HepG2 (cell line): ENCODE data around the gene ZNF444. TPM values are rescaled to one million over a fixed set of nuclear protein-coding genes. Genes with fewer than 3 reads are reported as not detected.

ENCODE experiments used
- ETV5 ChIP-seq: IDR thresholded peaks from 2 replicates; pipeline ENCODE4 v1.6.1; 2018; ENCODE audit warnings: missing biosample characterization, missing genetic modification reagents, inconsistent platforms, borderline replicate concordance
- KMT2B ChIP-seq: IDR thresholded peaks from 2 replicates; pipeline ENCODE4 v1.6.1; 2016; ENCODE audit warnings: missing genetic modification reagents, missing compliant biosample characterization
- NR2F2 ChIP-seq: IDR thresholded peaks from 2 replicates; pipeline ENCODE4 v1.6.1; 2012; ENCODE audit warnings: low read depth, inconsistent platforms, borderline replicate concordance
- SOX6 ChIP-seq, 2 experiments: fragments of 450-650 bp in 1 of 2; sonication (generic) in 1 of 2; formaldehyde crosslinking in 1 of 2; IDR thresholded peaks; 2 replicates each; pipeline versions ENCODE4 v1.4.0 to v1.6.1; 2017 to 2020; ENCODE audit warnings: antibody characterized with exemption in 1 of 2, mild to moderate bottlenecking in 1 of 2, missing genetic modification reagents in 1 of 2
- TSC22D2 ChIP-seq: sonication (generic); formaldehyde crosslinking; IDR thresholded peaks from 2 replicates; pipeline ENCODE4 v1.5.1; 2020; ENCODE audit warnings: missing genetic modification reagents, mild to moderate bottlenecking, borderline replicate concordance
- ZBTB21 ChIP-seq: sonication (generic); formaldehyde crosslinking; IDR thresholded peaks from 2 replicates; pipeline ENCODE4 v1.4.0; 2020; ENCODE audit warnings: missing genetic modification reagents
- ZIK1 ChIP-seq: sonication (generic); formaldehyde crosslinking; IDR thresholded peaks from 2 replicates; pipeline ENCODE4 v1.5.0; 2020; ENCODE audit warnings: mild to moderate bottlenecking, low read depth, missing genetic modification reagents, borderline replicate concordance
- ZNF619 ChIP-seq: sonication (generic); formaldehyde crosslinking; IDR thresholded peaks from 2 replicates; pipeline ENCODE4 v1.4.0; 2020; ENCODE audit warnings: mild to moderate bottlenecking, missing genetic modification reagents
- polyA plus RNA-seq, 8 experiments: library from polyadenylated mRNA; depleted of rRNA in 3 of 8; stranded (reverse) in 7 of 8; unstranded in 1 of 8; fragments of >200 nt; fragmentation: Illumina TruSeq in 4 of 8; extraction: Trizol in 4 of 8; gene quantifications; 2 replicates each; pipeline versions ENCODE4 v1.2.1 to v1.2.3, GENCODE V29; 2011 to 2016; ENCODE audit warnings: low read depth in 4 of 8, missing spikeins in 1 of 8, mixed read lengths in 1 of 8; ENCODE audit not compliant: insufficient read depth in 1 of 8
- total RNA-seq, 5 experiments: library from RNA; depleted of rRNA; stranded (reverse); fragments of >200 nt; fragmentation: Illumina TruSeq; extraction: Trizol; gene quantifications; 2 replicates each; pipeline ENCODE4 v1.2.3, GENCODE V29; 2016; ENCODE audit warnings: low read depth in 1 of 5
- TF ChIP-seq, protein P1 (sequence below): sonication (generic); formaldehyde crosslinking; conservative IDR thresholded peaks from 2 replicates; pipeline ENCODE4 v1.4.0; 2020; ENCODE audit warnings: missing genetic modification reagents
- TF ChIP-seq, protein P2 (sequence below): sonication (generic); formaldehyde crosslinking; conservative IDR thresholded peaks from 2 replicates; pipeline ENCODE4 v1.8.0; 2022; ENCODE audit warnings: mild to moderate bottlenecking, moderate library complexity, missing genetic modification reagents
- TF ChIP-seq, protein P3 (sequence below), 2 experiments: sonication (generic) in 1 of 2; formaldehyde crosslinking in 1 of 2; IDR thresholded peaks; 2 replicates each; pipeline versions ENCODE4 v1.6.1 to v1.9.0; 2014 to 2022; ENCODE audit warnings: antibody characterized with exemption in 1 of 2, borderline replicate concordance in 1 of 2, inconsistent platforms in 1 of 2, low read depth in 1 of 2, missing genetic modification reagents in 1 of 2
- TF ChIP-seq, protein P4 (sequence below): sonication (generic); formaldehyde crosslinking; IDR thresholded peaks from 2 replicates; pipeline ENCODE4 v1.4.0; 2020; ENCODE audit warnings: mild to moderate bottlenecking, missing genetic modification reagents, borderline replicate concordance
- TF ChIP-seq, protein P5 (sequence below): sonication (generic); IDR thresholded peaks from 2 replicates; pipeline ENCODE4 v1.6.1; 2016; ENCODE audit warnings: low read depth, borderline replicate concordance

Gene ZNF444
- total and polyA plus RNA-seq, 2 of the 13 experiments (the other 11 are each of a cell fraction or from before 2014, with no cell fraction given): 27.4 to 30.3 TPM

DNA sequence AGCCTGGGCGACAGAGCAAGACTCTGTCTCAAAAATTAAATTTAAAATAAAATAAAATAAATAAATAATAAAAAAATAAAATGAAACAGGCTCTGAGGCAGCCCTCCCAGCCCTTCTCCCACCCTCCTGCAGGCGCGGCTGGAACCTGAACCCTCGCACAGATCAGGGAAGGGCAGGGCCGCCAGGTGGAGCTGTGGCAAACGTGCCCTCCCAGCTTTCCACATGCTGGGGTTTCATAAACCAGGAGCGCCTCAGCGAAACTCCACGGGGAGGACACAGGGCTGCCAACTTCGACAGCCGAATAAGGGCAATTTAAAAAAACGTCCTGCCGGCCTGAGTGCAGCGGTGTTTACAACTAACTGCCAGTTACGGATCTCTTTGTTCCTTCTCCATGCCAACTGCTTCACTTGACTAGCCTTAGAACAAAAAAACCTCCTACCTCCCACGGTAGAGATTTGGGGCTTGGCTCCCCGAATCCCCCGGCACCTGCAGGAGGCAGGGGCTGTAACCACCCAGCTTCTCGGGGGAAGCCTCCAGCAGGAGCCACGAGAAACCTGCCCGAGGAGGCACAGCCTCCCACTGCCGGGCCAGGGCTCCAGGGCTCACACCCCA, 35.9 kb upstream of the ZNF444 start (continued):
- TF ChIP-seq, protein P1, sequence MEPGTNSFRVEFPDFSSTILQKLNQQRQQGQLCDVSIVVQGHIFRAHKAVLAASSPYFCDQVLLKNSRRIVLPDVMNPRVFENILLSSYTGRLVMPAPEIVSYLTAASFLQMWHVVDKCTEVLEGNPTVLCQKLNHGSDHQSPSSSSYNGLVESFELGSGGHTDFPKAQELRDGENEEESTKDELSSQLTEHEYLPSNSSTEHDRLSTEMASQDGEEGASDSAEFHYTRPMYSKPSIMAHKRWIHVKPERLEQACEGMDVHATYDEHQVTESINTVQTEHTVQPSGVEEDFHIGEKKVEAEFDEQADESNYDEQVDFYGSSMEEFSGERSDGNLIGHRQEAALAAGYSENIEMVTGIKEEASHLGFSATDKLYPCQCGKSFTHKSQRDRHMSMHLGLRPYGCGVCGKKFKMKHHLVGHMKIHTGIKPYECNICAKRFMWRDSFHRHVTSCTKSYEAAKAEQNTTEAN: 0 out of 2 replicates have a peak, but pooled peaks have one; percentile 32
- TF ChIP-seq, protein P2, sequence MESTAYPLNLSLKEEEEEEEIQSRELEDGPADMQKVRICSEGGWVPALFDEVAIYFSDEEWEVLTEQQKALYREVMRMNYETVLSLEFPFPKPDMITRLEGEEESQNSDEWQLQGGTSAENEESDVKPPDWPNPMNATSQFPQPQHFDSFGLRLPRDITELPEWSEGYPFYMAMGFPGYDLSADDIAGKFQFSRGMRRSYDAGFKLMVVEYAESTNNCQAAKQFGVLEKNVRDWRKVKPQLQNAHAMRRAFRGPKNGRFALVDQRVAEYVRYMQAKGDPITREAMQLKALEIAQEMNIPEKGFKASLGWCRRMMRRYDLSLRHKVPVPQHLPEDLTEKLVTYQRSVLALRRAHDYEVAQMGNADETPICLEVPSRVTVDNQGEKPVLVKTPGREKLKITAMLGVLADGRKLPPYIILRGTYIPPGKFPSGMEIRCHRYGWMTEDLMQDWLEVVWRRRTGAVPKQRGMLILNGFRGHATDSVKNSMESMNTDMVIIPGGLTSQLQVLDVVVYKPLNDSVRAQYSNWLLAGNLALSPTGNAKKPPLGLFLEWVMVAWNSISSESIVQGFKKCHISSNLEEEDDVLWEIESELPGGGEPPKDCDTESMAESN (CRISPR knock-in tag): no peak
- no peak for TF ChIP-seq TSC22D2 (CRISPR knock-in tag)
- TF ChIP-seq ZBTB21 (CRISPR knock-in tag): no peak
- no peak for TF ChIP-seq ZNF619
- no peak for TF ChIP-seq ETV5 (CRISPR knock-in tag)
- TF ChIP-seq NR2F2: no peak
- TF ChIP-seq, protein P3, sequence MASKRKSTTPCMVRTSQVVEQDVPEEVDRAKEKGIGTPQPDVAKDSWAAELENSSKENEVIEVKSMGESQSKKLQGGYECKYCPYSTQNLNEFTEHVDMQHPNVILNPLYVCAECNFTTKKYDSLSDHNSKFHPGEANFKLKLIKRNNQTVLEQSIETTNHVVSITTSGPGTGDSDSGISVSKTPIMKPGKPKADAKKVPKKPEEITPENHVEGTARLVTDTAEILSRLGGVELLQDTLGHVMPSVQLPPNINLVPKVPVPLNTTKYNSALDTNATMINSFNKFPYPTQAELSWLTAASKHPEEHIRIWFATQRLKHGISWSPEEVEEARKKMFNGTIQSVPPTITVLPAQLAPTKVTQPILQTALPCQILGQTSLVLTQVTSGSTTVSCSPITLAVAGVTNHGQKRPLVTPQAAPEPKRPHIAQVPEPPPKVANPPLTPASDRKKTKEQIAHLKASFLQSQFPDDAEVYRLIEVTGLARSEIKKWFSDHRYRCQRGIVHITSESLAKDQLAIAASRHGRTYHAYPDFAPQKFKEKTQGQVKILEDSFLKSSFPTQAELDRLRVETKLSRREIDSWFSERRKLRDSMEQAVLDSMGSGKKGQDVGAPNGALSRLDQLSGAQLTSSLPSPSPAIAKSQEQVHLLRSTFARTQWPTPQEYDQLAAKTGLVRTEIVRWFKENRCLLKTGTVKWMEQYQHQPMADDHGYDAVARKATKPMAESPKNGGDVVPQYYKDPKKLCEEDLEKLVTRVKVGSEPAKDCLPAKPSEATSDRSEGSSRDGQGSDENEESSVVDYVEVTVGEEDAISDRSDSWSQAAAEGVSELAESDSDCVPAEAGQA (IDR thresholded peaks at IDR 0.05; ENCODE audit: low read depth): no peak
- TF ChIP-seq, protein P3 (CRISPR knock-in tag; IDR thresholded peaks at IDR 0.05; ENCODE audit: borderline replicate concordance): no peak
- TF ChIP-seq KMT2B (CRISPR knock-in tag): no peak
- TF ChIP-seq SOX6 (IDR thresholded peaks at IDR 0.05): no peak
- no peak for TF ChIP-seq SOX6 (CRISPR knock-in tag; IDR thresholded peaks at IDR 0.05)
- TF ChIP-seq, protein P4, sequence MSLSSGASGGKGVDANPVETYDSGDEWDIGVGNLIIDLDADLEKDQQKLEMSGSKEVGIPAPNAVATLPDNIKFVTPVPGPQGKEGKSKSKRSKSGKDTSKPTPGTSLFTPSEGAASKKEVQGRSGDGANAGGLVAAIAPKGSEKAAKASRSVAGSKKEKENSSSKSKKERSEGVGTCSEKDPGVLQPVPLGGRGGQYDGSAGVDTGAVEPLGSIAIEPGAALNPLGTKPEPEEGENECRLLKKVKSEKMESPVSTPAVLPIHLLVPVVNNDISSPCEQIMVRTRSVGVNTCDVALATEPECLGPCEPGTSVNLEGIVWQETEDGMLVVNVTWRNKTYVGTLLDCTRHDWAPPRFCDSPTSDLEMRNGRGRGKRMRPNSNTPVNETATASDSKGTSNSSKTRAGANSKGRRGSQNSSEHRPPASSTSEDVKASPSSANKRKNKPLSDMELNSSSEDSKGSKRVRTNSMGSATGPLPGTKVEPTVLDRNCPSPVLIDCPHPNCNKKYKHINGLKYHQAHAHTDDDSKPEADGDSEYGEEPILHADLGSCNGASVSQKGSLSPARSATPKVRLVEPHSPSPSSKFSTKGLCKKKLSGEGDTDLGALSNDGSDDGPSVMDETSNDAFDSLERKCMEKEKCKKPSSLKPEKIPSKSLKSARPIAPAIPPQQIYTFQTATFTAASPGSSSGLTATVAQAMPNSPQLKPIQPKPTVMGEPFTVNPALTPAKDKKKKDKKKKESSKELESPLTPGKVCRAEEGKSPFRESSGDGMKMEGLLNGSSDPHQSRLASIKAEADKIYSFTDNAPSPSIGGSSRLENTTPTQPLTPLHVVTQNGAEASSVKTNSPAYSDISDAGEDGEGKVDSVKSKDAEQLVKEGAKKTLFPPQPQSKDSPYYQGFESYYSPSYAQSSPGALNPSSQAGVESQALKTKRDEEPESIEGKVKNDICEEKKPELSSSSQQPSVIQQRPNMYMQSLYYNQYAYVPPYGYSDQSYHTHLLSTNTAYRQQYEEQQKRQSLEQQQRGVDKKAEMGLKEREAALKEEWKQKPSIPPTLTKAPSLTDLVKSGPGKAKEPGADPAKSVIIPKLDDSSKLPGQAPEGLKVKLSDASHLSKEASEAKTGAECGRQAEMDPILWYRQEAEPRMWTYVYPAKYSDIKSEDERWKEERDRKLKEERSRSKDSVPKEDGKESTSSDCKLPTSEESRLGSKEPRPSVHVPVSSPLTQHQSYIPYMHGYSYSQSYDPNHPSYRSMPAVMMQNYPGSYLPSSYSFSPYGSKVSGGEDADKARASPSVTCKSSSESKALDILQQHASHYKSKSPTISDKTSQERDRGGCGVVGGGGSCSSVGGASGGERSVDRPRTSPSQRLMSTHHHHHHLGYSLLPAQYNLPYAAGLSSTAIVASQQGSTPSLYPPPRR (CRISPR knock-in tag): no peak
- TF ChIP-seq ZIK1 (CRISPR knock-in tag): no peak
- TF ChIP-seq, protein P5, sequence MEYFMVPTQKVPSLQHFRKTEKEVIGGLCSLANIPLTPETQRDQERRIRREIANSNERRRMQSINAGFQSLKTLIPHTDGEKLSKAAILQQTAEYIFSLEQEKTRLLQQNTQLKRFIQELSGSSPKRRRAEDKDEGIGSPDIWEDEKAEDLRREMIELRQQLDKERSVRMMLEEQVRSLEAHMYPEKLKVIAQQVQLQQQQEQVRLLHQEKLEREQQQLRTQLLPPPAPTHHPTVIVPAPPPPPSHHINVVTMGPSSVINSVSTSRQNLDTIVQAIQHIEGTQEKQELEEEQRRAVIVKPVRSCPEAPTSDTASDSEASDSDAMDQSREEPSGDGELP: no peak
